Neural crest cell (in vitro differentiated cells): ENCODE data around the gene TRAM2. TPM values are rescaled to one million over a fixed set of nuclear protein-coding genes. Genes with fewer than 3 reads are reported as not detected.

ENCODE experiments used
- DNase-seq: peaks from one replicate; pipeline ENCODE4 v3.0.0; 2021; ENCODE audit warnings: low read depth, mixed read lengths, low spot score
- H3K27ac Mint-ChIP-seq: one replicate; pipeline ENCODE4 v1.8.0; 2021; ENCODE audit warnings: mild to moderate bottlenecking, mixed read lengths; ENCODE audit not compliant: unreplicated experiment
- H3K27me3 Mint-ChIP-seq: 2 replicates; pipeline ENCODE4 v1.8.0; 2021; ENCODE audit warnings: low read depth, mild to moderate bottlenecking, mixed read lengths
- H3K36me3 Mint-ChIP-seq: 2 replicates; pipeline ENCODE4 v1.8.0; 2021; ENCODE audit warnings: low read depth, mild to moderate bottlenecking, mixed read lengths
- H3K4me1 Mint-ChIP-seq: 2 replicates; pipeline ENCODE4 v1.8.0; 2021; ENCODE audit warnings: mixed read lengths
- H3K4me3 Mint-ChIP-seq: one replicate; pipeline ENCODE4 v1.8.0; 2021; ENCODE audit warnings: mild to moderate bottlenecking, mixed read lengths
- H3K9me3 Mint-ChIP-seq: 2 replicates; pipeline ENCODE4 v1.8.0; 2021; ENCODE audit warnings: mixed read lengths
- CTCF ChIP-seq: fragments of 200-600 bp; sonication (generic); conservative IDR thresholded peaks from 2 replicates; pipeline ENCODE4 v1.5.0; 2021; ENCODE audit warnings: antibody characterized with exemption, mild to moderate bottlenecking
- total RNA-seq: library from RNA; stranded (reverse); gene quantifications from 2 replicates; pipeline ENCODE4 v1.2.1, GENCODE V29; 2021

The TRAM2 gene
- total RNA-seq, 1 donor from 2014 or later: 20.2 TPM

GRCh38 chr6:52508261-52508739 lies 68.6 kb downstream of the TRAM2 start:
- Mint-ChIP-seq H3K27me3 (no peaks in the 10 kb centered on the region), H3K9me3 (no peaks in the 10 kb centered on the region), H3K4me1 (peaks cover 10% of the 10 kb centered on the region), H3K36me3 (peaks cover 13% of the 10 kb centered on the region), H3K27ac (peak overlapping the region; percentile 78), H3K4me3 (no peak overlapping the region)
- TF ChIP-seq CTCF: no peak
- DNase-seq: no peak

- Mint-ChIP-seq H3K4me3 (no peak overlapping the region), H3K36me3 (peaks cover 13% of the 10 kb centered on the region), H3K27ac (peak overlapping the region; percentile 40), H3K9me3 (no peaks in the 10 kb centered on the region), H3K4me1 (peaks cover 10% of the 10 kb centered on the region), H3K27me3 (no peaks in the 10 kb centered on the region)
- no peak for TF ChIP-seq CTCF
- DNase-seq: no peak
Measured at GRCh38 chr6:52507557-52508260, 69.2 kb downstream of the TRAM2 start.

GRCh38 chr6:52506476-52506875 lies 70.4 kb downstream of the TRAM2 start:
- Mint-ChIP-seq H3K27me3 (no peaks in the 10 kb centered on the region), H3K4me3 (no peak overlapping the region), H3K4me1 (no peaks in the 10 kb centered on the region), H3K9me3 (no peaks in the 10 kb centered on the region), H3K36me3 (peaks cover 13% of the 10 kb centered on the region), H3K27ac (no peak overlapping the region)
- DNase-seq: no peak
- TF ChIP-seq CTCF: no peak

GRCh38 chr6:52505726-52506409 lies 71.0 kb downstream of the TRAM2 start:
- no peak for DNase-seq
- no peak overlapping the region for H3K4me3 Mint-ChIP-seq
- H3K36me3 Mint-ChIP-seq: peaks cover 13% of the 10 kb centered on the region
- no peaks in the 10 kb centered on the region for H3K9me3 Mint-ChIP-seq
- no peak for TF ChIP-seq CTCF
- no peaks in the 10 kb centered on the region for H3K4me1 Mint-ChIP-seq
- no peaks in the 10 kb centered on the region for H3K27me3 Mint-ChIP-seq
- no peak overlapping the region for H3K27ac Mint-ChIP-seq

- H3K4me3 Mint-ChIP-seq: no peak overlapping the region
- no peak for DNase-seq
- TF ChIP-seq CTCF: no peak
- no peaks in the 10 kb centered on the region for H3K4me1 Mint-ChIP-seq
- H3K27me3 Mint-ChIP-seq: no peaks in the 10 kb centered on the region
- H3K27ac Mint-ChIP-seq: peak overlapping the region; percentile 90
- H3K36me3 Mint-ChIP-seq: peaks cover 13% of the 10 kb centered on the region
- no peaks in the 10 kb centered on the region for H3K9me3 Mint-ChIP-seq
Measured at GRCh38 chr6:52504782-52505136, 72.1 kb downstream of the TRAM2 start.
